Right lobe of liver (tissue), 6 donors: ENCODE results near the gene PRPF8. TPM values are rescaled to one million over a fixed set of nuclear protein-coding genes. Genes with fewer than 3 reads are reported as not detected.

Experiments used
- ATAC-seq, 4 donors: fragments of 200-7000 bp; cut with Tn5 transposase; one replicate each; pipeline ENCODE4 v1.9.1; 2020; ENCODE audit warnings: mild to moderate bottlenecking in 4 of 4, moderate library complexity in 4 of 4
- DNase-seq, 3 donors: peaks; one replicate each; pipeline ENCODE4 v3.0.0-alpha.2; 2020
- H3K27ac ChIP-seq, 3 donors: fragments of 200-600 bp; one replicate each; pipeline ENCODE4 v1.8.0; 2022
- H3K27me3 ChIP-seq, 2 donors: fragments of 200-600 bp; one replicate each; pipeline ENCODE4 v1.8.0; 2022
- H3K36me3 ChIP-seq, 4 donors: fragments of 200-600 bp; sonication (generic) in 1 of 4; one replicate each; pipeline versions ENCODE4 v1.5.1 to v1.8.0; 2017 to 2022; ENCODE audit warnings: control low read depth in 1 of 4
- H3K4me1 ChIP-seq, 4 donors: fragments of 200-600 bp; sonication (generic) in 1 of 4; one replicate each; pipeline versions ENCODE4 v1.5.1 to v1.8.0; 2017 to 2022; ENCODE audit warnings: control low read depth in 1 of 4
- H3K4me3 ChIP-seq, 3 donors: fragments of 200-600 bp; one replicate each; pipeline ENCODE4 v1.8.0; 2022
- H3K9me3 ChIP-seq, 4 donors: fragments of 200-600 bp; sonication (generic) in 1 of 4; one replicate each; pipeline versions ENCODE4 v1.5.1 to v1.8.0; 2017 to 2022; ENCODE audit warnings: control low read depth in 1 of 4
- POLR2A ChIP-seq: fragments of 450-650 bp; IDR thresholded peaks from one replicate; pipeline ENCODE4 v1.6.1; 2017; ENCODE audit warnings: antibody characterized with exemption, mild to moderate bottlenecking
- WGBS: methylation state at CpG from one replicate; pipeline ENCODE4 v1.1.6; 2018; ENCODE audit warnings: low coverage, low lambda C conversion rate; ENCODE audit not compliant: insufficient coverage; ENCODE audit errors: missing lambda C conversion rate; 5-methylcytosine and 5-hydroxymethylcytosine counted together
- intact Hi-C, 2 donors: fragments of 100-400 bp; cut with DNase I; formaldehyde crosslinking; loops; one replicate each; pipeline versions ENCODE4 v1.11.2 to v1.14.1; 2022
- total RNA-seq, 6 experiments: library from RNA; depleted of rRNA in 2 of 6; stranded (reverse); fragments of >200 nt in 2 of 6; fragmentation: NEBNext Ultra II Directional in 3 of 6; extraction: Animal tissue kit (Norgen Biotek cat#: 25700) in 3 of 6; gene quantifications; one replicate each; pipeline versions ENCODE4 v1.1.0 to v1.2.4, GENCODE V29; 2016 to 2023
- TF ChIP-seq, protein P1 (sequence below), 4 donors: fragments of 200-600 bp in 3 of 4; fragments of 450-650 bp in 1 of 4; IDR thresholded peaks; one replicate each; pipeline versions ENCODE4 v1.5.1 to v1.8.0; 2016 to 2022; ENCODE audit warnings: antibody characterized with exemption in 4 of 4, mild to moderate bottlenecking in 2 of 4
- donor health status: DM: no; HTN: yes; CAD: no.
- donor health status: DM: no; HTN: no; CAD: no.
- donor health status: DM: no; HTN: no; CAD: no.
- donor health status: DM: no; HTN: yes; CAD: no.
- donor health status: DM: no; HTN: yes; CAD: no.

The PRPF8 gene
- total RNA-seq, 6 experiments from 2014 or later = 79.3 to 116 (median 102) TPM

DNA sequence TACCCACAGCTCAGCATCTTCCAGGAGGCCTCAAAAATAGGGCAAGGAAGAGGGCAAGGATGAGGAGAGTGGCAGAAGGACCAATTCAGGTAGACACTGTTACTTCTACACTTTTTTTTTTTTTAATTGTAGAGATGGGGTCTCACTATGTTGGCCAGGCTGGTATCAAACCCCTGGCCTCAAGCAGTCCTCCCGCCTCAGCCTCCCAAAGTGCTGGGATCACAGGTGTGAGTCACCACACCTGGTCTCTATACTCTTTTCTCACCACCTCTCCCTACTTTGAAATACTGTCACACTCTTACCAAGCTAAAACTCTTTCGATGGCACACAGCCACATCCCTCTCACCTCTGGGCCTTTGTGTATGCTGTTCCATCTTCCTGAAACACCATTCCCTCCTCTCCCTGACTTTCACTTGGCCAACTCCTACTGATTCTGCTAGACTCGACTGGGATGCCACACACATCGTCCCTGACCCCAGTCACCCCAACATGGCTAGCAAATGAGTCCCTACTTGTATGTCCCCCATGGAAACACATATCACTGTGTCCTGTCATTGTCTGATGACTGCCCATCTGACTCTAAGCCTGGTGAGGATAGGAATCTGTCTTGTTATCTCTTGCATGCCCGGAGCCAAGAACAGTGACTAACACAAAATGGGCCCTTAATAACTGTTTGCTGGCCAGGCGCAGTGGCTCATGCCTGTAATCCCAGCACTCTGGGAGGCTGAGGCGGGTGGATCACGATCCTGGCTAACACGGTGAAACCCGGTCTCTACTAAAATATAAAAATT is 48.8 kb downstream of the PRPF8 start:
- no peak overlapping the region for H3K4me3 ChIP-seq
- DNase-seq (no peak), ATAC-seq (no peak)
- H3K27ac ChIP-seq = no peak overlapping the region
- no peaks in the 10 kb centered on the region for H3K27me3 ChIP-seq
- no peaks in the 10 kb centered on the region for H3K9me3 ChIP-seq
- 81% methylated on average over 7 of the region's 10 CpGs for WGBS
- TF ChIP-seq POLR2A = no peak
- TF ChIP-seq, protein P1, sequence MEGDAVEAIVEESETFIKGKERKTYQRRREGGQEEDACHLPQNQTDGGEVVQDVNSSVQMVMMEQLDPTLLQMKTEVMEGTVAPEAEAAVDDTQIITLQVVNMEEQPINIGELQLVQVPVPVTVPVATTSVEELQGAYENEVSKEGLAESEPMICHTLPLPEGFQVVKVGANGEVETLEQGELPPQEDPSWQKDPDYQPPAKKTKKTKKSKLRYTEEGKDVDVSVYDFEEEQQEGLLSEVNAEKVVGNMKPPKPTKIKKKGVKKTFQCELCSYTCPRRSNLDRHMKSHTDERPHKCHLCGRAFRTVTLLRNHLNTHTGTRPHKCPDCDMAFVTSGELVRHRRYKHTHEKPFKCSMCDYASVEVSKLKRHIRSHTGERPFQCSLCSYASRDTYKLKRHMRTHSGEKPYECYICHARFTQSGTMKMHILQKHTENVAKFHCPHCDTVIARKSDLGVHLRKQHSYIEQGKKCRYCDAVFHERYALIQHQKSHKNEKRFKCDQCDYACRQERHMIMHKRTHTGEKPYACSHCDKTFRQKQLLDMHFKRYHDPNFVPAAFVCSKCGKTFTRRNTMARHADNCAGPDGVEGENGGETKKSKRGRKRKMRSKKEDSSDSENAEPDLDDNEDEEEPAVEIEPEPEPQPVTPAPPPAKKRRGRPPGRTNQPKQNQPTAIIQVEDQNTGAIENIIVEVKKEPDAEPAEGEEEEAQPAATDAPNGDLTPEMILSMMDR (IDR thresholded peaks at IDR 0.05) = no peak
- H3K4me1 ChIP-seq = no peaks in the 10 kb centered on the region
- peaks cover 0 to 14% (median 3%) of the 10 kb centered on the region in 4 donors for H3K36me3 ChIP-seq
- intact Hi-C loops = no loop called here

DNA sequence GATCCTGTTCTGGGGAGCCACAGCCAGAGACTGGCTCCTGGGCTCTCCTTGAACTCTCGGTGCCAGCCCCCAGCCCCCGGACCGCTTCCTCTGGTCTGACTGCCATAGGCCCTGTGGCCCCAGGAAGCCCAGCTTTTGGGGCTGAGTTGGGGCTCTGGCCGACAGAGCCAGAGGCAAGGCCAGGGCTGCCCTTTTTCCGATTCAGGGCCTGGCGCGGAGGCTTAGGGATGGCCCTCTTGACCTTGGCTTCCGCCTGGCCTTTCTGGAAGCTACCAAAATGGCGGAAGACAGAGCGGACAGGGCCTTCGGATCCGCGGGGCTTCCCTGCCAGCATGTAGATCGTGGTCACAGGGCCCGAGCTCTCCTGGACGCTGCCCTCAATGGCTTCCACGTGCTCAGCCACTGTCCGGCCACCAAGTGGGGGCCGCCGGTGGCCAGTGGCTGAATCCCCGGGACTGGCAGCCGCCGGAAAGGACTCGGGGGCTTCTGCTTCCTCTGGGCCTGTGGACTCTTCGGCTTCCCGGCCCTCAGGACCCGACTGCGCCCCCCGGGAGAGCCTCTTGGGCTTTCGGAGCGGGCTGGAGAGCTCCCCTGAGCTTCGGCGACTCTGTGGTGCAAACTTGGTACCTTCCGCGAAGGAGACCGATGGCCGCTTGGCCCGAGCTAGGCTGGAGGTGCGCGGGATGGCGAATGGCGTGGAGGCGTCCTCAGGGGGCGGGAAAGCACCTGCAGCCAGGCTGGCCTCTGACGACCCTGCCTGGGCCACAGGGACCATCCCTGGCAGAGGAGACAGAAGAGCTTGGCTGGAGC is 49.6 kb downstream of the PRPF8 start:
- no peak overlapping the region for H3K27ac ChIP-seq
- H3K36me3 ChIP-seq = peaks cover 0 to 14% (median 3%) of the 10 kb centered on the region in 4 donors
- H3K4me1 ChIP-seq = no peaks in the 10 kb centered on the region
- no peaks in the 10 kb centered on the region for H3K27me3 ChIP-seq
- intact Hi-C loops = loop anchor here (5.0 kb wide), 1 partner anchor 63 kb away; no protein-coding TSS in a partner anchor
- WGBS = 84% methylated on average over 4 of the region's 45 CpGs
- DNase-seq (no peak), ATAC-seq (no peak)
- TF ChIP-seq, protein P1 (IDR thresholded peaks at IDR 0.05) = no peak
- no peak overlapping the region for H3K4me3 ChIP-seq
- H3K9me3 ChIP-seq = no peaks in the 10 kb centered on the region

DNA sequence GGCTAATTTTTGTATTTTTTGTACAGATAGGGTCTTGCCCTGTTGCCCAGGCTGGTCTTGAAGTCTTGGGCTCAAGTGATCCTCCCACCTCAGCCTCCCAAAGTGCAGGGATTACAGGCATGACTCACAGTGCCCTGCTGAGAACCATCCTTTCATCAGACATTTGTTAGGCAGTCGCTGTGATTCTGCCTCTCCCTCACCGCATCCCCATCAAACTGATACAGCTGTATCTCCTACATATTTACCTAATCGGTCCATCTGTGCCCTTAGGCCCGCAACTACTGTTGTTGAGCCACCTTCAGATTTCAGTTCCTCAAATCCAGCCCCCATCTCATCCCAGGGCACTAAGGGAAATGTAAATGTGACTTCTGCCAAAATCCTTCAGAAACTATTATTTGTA is 54.0 kb downstream of the PRPF8 start:
- Histone ChIP-seq H3K36me3 (peaks cover 0 to 3% (median 0%) of the 10 kb centered on the region in 4 donors), H3K4me3 (no peak overlapping the region), H3K27ac (no peak overlapping the region), H3K9me3 (no peaks in the 10 kb centered on the region), H3K4me1 (peaks cover 0 to 14% (median 0%) of the 10 kb centered on the region in 4 donors), H3K27me3 (no peaks in the 10 kb centered on the region)
- WGBS = 83% methylated on average over 4 of the region's 4 CpGs
- no peak for DNase-seq
- ATAC-seq = no peak
- intact Hi-C loops = loop anchor here (5.0 kb wide), 1 partner anchor 58 kb away; no protein-coding TSS in a partner anchor
- TF ChIP-seq, protein P1 (IDR thresholded peaks at IDR 0.05) = no peak
- TF ChIP-seq POLR2A = no peak

DNA sequence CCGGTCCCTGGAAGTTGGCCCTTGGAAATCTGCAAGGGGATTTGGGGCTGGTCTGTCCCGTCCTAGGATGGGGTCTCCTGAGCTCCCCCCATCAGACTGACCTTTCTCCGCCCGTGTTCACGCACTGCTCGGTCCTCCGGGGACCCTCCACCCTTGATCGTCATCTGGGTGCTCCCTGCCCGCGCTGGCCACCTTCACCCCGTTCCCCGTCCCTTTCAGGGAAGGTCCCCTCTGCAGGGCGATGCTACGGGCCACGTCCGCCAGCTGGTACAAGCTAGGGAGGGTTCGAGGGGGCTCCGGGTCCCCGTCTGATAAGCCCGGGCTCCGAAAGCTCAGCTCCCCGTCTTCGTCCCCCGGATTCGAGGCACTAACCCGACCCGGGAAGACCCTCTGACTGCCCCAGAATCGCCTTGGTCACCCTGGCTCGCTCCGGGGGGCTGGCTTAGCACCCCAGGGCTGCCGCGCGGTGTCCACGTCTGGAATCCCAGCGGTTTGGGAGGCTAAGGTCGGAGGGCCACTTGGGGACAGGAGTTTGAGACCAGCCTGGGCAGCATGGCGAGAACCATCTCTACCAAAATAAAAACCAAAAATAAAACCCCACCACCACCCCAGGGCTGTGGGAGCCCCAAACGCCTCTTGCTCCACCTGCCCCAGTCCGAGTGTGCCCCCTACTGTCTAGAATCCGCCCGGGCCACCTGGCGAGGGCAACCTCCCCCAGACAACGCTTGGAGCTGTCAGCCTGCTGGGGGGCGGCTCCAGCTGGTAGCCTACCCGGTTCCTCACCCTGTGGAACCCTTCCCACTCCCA is 55.0 kb downstream of the PRPF8 start:
- 1% methylated on average over 21 of the region's 45 CpGs for WGBS
- no peaks in the 10 kb centered on the region for H3K36me3 ChIP-seq
- H3K4me1 ChIP-seq = peaks cover 0 to 14% (median 0%) of the 10 kb centered on the region in 4 donors
- H3K9me3 ChIP-seq = no peaks in the 10 kb centered on the region
- no peaks in the 10 kb centered on the region for H3K27me3 ChIP-seq
- TF ChIP-seq, protein P1 (IDR thresholded peaks at IDR 0.05) = peak; percentile 60 to 80 (median 68)
- TF ChIP-seq POLR2A = no peak
- peak; percentile 50 to 65 (median 62) for ATAC-seq
- H3K4me3 ChIP-seq = peak overlapping the region; percentile 54 to 63 (median 54)
- peak overlapping the region; percentile 56 to 83 (median 77) for H3K27ac ChIP-seq
- intact Hi-C loops = loop anchor here (5.0 kb wide), 1 partner anchor 57 kb away; no protein-coding TSS in a partner anchor
- DNase-seq = peak; percentile 73 to 85 (median 81)
